Activated CD8-positive, alpha-beta T cell treated with anti-CD3 and anti-CD28 coated beads for 36 hours (primary cell): Measurements from ENCODE around the gene PLAU. TPM values are rescaled to one million over a fixed set of nuclear protein-coding genes. Genes with fewer than 3 reads are reported as not detected.

Source experiments
- ATAC-seq: fragments of 200-7000 bp; cut with Tn5 transposase; one replicate; pipeline ENCODE4 v1.10.0; 2021; ENCODE audit warnings: mild to moderate bottlenecking, moderate library complexity
- CTCF ChIA-PET: fragments of 350-600 bp; sonication (Branson Sonifier 250); formaldehyde crosslinking; loops from one replicate; lab custom pipeline; 2021; ENCODE audit warnings: antibody characterized with exemption; lab: Charles Lee
- POLR2A ChIA-PET: fragments of 350-600 bp; sonication (Branson Sonifier 250); formaldehyde crosslinking; loops from one replicate; lab custom pipeline; 2021; ENCODE audit warnings: antibody characterized with exemption; lab: Charles Lee
- DNase-seq: peaks from one replicate; pipeline ENCODE4 v3.0.0-alpha.2; 2020
- H3K27ac Mint-ChIP-seq: one replicate; pipeline ENCODE4 v1.8.0; 2021; ENCODE audit warnings: mild to moderate bottlenecking, mixed read lengths
- H3K27me3 Mint-ChIP-seq: one replicate; pipeline ENCODE4 v1.8.0; 2021; ENCODE audit warnings: mixed read lengths
- H3K36me3 Mint-ChIP-seq: one replicate; pipeline ENCODE4 v1.8.0; 2021; ENCODE audit warnings: low read depth, mixed read lengths
- H3K4me1 Mint-ChIP-seq: one replicate; pipeline ENCODE4 v1.8.0; 2021; ENCODE audit warnings: low read depth, mixed read lengths
- H3K4me3 Mint-ChIP-seq: one replicate; pipeline ENCODE4 v1.8.0; 2021; ENCODE audit warnings: mild to moderate bottlenecking, moderate library complexity, mixed read lengths
- H3K9me3 Mint-ChIP-seq: one replicate; pipeline ENCODE4 v1.8.0; 2021; ENCODE audit warnings: mixed read lengths
- intact Hi-C: fragments of 100-400 bp; cut with micrococcal nuclease; formaldehyde crosslinking; loops from one replicate; pipeline ENCODE4 v1.10.0; 2022
- total RNA-seq, 2 experiments: library from RNA; stranded (reverse); gene quantifications; one replicate each; pipeline ENCODE4 v1.2.3, GENCODE V29; 2021
- TF ChIP-seq, protein P1 (sequence below): fragments of 200-600 bp; IDR thresholded peaks from one replicate; pipeline ENCODE4 v1.8.0; 2022; ENCODE audit warnings: antibody characterized with exemption, mild to moderate bottlenecking

The PLAU gene
- total RNA-seq, 2 experiments from 2014 or later: 0.41 to 0.47 TPM

DNA sequence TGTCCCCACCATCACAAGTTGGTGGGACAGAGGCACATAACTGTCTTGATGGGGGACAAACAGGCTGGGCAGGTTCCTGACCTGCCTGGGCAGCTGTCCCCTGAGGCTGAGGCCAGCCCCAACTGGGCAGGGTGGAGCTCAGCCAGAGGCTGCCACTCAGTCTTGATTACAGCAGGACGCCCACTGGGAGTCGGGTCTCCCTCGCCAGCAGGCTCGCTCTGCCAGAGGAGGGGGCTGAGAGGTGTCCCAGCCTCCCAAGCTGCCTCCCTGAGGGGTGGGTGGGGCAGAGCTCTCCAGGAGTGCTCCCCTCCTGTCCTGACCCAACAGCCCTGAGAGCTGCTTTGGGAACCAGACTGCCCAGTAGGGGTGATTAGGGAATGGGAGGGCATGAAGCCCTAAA, 34.8 kb upstream of the PLAU start:
- Mint-ChIP-seq H3K9me3 (no peaks in the 10 kb centered on the region), H3K27ac (peak overlapping the region; percentile 62), H3K4me1 (peaks cover 60% of the 10 kb centered on the region), H3K27me3 (no peaks in the 10 kb centered on the region), H3K4me3 (no peak overlapping the region), H3K36me3 (peaks cover 8% of the 10 kb centered on the region)
- intact Hi-C loops: no loop called here
- CTCF ChIA-PET: interaction anchor here (1.3 to 9.5 kb wide), 7 partner anchors 10 to 64 kb away, joined by 3 to 430 read pairs (median 9); no protein-coding TSS in a partner anchor
- ATAC-seq: no peak
- DNase-seq: no peak
- TF ChIP-seq, protein P1, sequence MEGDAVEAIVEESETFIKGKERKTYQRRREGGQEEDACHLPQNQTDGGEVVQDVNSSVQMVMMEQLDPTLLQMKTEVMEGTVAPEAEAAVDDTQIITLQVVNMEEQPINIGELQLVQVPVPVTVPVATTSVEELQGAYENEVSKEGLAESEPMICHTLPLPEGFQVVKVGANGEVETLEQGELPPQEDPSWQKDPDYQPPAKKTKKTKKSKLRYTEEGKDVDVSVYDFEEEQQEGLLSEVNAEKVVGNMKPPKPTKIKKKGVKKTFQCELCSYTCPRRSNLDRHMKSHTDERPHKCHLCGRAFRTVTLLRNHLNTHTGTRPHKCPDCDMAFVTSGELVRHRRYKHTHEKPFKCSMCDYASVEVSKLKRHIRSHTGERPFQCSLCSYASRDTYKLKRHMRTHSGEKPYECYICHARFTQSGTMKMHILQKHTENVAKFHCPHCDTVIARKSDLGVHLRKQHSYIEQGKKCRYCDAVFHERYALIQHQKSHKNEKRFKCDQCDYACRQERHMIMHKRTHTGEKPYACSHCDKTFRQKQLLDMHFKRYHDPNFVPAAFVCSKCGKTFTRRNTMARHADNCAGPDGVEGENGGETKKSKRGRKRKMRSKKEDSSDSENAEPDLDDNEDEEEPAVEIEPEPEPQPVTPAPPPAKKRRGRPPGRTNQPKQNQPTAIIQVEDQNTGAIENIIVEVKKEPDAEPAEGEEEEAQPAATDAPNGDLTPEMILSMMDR: no peak
- POLR2A ChIA-PET: interaction anchor here (1.3 to 3.6 kb wide), 4 partner anchors 17 to 104 kb away, joined by 4 to 22 read pairs (median 12); a partner anchor contains a TSS

DNA sequence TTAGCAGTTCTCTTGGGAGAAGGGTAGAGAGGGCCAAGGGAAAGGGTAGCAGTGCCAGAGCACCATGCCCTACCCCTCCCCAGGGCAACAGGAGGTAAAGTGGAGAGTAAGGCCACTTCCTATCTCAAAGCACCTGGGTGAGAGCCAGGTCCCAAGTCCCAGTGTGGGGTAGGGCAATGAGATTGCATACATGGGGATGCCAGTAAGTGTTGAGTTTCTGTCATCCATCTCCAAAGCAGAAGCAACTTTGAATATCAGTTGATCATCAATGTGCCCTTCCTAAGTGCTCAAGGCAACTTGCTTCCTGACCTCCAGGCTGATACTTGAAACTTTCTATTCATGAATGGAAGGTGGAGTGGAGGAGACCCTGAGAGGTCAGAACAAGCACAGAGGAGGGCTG, 34.4 kb upstream of the PLAU start:
- Mint-ChIP-seq H3K27ac (no peak overlapping the region), H3K27me3 (no peaks in the 10 kb centered on the region), H3K9me3 (no peaks in the 10 kb centered on the region), H3K4me1 (peaks cover 56% of the 10 kb centered on the region), H3K4me3 (no peak overlapping the region), H3K36me3 (peaks cover 8% of the 10 kb centered on the region)
- TF ChIP-seq, protein P1: no peak
- intact Hi-C loops: no loop called here
- ChIA-PET CTCF (interaction anchor here (1.4 to 9.5 kb wide), 6 partner anchors 10 to 64 kb away, joined by 4 to 430 read pairs (median 12); no protein-coding TSS in a partner anchor), POLR2A (interaction anchor here (0.7 to 3.6 kb wide), 2 partner anchors 24 to 68 kb away, joined by 5 to 22 read pairs; no protein-coding TSS in a partner anchor)
- ATAC-seq (no peak), DNase-seq (no peak)

DNA sequence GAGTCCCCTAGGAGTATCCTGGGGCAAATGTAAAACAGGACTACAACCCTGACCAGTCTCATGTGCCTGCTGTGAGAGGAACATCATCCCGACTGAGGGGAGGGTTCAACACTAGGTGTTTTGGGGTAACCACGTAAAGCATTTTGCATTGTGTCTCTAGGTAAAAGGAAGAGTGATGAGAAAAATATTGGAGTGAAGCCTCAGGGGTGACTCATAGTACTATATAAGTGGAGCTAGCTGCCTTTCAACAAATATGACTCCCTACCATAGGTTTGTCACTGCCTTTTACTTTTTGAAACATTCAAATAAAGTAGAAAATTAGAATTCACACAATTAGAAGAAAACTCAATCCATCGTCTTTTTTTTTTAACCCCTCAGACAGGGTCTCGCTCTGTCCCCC, 34.0 kb upstream of the PLAU start:
- intact Hi-C loops: no loop called here
- no peak overlapping the region for H3K27ac Mint-ChIP-seq
- CTCF ChIA-PET: interaction anchor here (1.4 to 9.5 kb wide), 7 partner anchors 9 to 63 kb away, joined by 4 to 430 read pairs (median 9); no protein-coding TSS in a partner anchor
- no peaks in the 10 kb centered on the region for H3K9me3 Mint-ChIP-seq
- H3K4me1 Mint-ChIP-seq: peaks cover 52% of the 10 kb centered on the region
- ATAC-seq (no peak), DNase-seq (no peak)
- POLR2A ChIA-PET: interaction anchor here (0.7 to 1.0 kb wide), 3 partner anchors 25 to 68 kb away, joined by 4 to 5 read pairs (median 5); no protein-coding TSS in a partner anchor
- TF ChIP-seq, protein P1: no peak
- H3K27me3 Mint-ChIP-seq: no peaks in the 10 kb centered on the region
- H3K36me3 Mint-ChIP-seq: peaks cover 8% of the 10 kb centered on the region
- no peak overlapping the region for H3K4me3 Mint-ChIP-seq

DNA sequence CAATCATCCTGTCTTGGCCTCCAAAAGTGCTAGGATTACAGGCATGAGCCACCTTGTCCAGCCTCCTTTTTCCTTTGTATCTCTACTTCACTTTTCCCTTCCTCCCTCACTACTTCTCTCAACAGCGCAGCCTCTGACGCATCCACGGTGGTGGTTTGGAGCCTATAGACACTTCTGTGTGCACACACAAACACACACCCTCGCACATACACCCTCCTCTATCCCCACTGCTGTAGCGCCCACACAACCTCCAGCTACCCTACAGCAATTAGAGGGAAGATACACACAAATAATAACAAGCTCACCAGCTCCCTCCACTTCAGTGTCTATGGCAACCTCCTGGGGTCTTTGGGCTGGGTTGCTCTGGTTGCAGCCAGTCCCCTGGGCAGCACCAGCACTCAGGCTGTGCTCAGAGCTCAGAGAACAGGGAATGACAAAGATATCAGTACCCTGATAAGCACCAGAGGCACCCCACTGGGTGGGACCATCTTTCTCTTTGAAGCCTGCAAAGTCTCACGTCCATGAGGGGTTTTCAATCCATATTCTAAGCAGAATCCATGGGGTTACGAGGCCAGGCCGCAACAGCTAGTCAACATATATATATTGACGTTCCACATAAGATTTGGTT, 33.3 kb upstream of the PLAU start:
- intact Hi-C loops: no loop called here
- DNase-seq (no peak), ATAC-seq (no peak)
- TF ChIP-seq, protein P1: no peak
- no peak overlapping the region for H3K27ac Mint-ChIP-seq
- CTCF ChIA-PET: interaction anchor here (0.9 to 9.5 kb wide), 7 partner anchors 13 to 93 kb away, joined by 3 to 430 read pairs (median 9); no protein-coding TSS in a partner anchor
- H3K9me3 Mint-ChIP-seq: no peaks in the 10 kb centered on the region
- no peaks in the 10 kb centered on the region for H3K27me3 Mint-ChIP-seq
- peaks cover 45% of the 10 kb centered on the region for H3K4me1 Mint-ChIP-seq
- no peak overlapping the region for H3K4me3 Mint-ChIP-seq
- H3K36me3 Mint-ChIP-seq: peaks cover 5% of the 10 kb centered on the region
- POLR2A ChIA-PET: interaction anchor here (0.8 to 1.0 kb wide), 3 partner anchors 18 to 56 kb away, joined by 3 to 5 read pairs (median 4); no protein-coding TSS in a partner anchor

DNA sequence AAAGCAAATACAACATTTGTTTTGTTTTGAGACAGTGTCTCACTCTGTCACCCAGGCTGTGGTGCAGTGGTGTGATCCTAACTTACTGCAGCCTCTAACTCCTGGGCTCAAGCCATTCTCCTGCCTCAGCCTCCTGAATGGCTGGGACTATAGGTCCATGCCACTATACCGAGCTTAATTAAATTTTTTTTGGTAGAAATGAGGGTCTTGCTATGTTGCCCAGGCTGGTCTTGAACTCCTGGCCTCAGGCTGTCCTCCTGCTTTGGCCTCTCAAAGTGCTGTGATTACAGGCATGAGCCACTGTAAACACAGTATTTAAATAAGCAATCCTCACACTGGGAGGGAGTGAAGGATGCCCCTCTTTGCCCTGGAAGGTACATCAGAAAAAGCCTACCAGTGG, 32.6 kb upstream of the PLAU start:
- Mint-ChIP-seq H3K36me3 (no peaks in the 10 kb centered on the region), H3K9me3 (no peaks in the 10 kb centered on the region), H3K4me3 (no peak overlapping the region), H3K4me1 (peaks cover 39% of the 10 kb centered on the region), H3K27me3 (no peaks in the 10 kb centered on the region), H3K27ac (no peak overlapping the region)
- DNase-seq (no peak), ATAC-seq (no peak)
- TF ChIP-seq, protein P1: no peak
- intact Hi-C loops: no loop called here
- POLR2A ChIA-PET: interaction anchor here (0.7 to 1.7 kb wide), 6 partner anchors 16 to 97 kb away, joined by 3 to 7 read pairs (median 5); no protein-coding TSS in a partner anchor
- CTCF ChIA-PET: interaction anchor here (1.1 to 9.5 kb wide), 17 partner anchors 9 to 203 kb away, joined by 3 to 430 read pairs (median 15); partner anchors contain the start of gene CHCHD1
